ENCODE data around the gene OR2V1. TPM values are rescaled to one million over a fixed set of nuclear protein-coding genes. Genes with fewer than 3 reads are reported as not detected.
"Not testable (repeated sequence)": the region's sequence is repeated elsewhere in the genome, so short reads cannot be mapped to it uniquely, and the experiment has no call there.

Gene OR2V1
- total and polyA plus RNA-seq, 8 donors, result 0.06 TPM; not detected in 6

GRCh38 chr5:181099602-181100086, 31.3 kb downstream of the OR2V1 start:
- no peak for ATAC-seq
- H3K4me3 ChIP-seq, result no peak overlapping the region
- H3K27me3 ChIP-seq, result peaks cover 16 to 33% of the 10 kb centered on the region in 2 donors
- no peak for DNase-seq
- TF ChIP-seq, protein P1, sequence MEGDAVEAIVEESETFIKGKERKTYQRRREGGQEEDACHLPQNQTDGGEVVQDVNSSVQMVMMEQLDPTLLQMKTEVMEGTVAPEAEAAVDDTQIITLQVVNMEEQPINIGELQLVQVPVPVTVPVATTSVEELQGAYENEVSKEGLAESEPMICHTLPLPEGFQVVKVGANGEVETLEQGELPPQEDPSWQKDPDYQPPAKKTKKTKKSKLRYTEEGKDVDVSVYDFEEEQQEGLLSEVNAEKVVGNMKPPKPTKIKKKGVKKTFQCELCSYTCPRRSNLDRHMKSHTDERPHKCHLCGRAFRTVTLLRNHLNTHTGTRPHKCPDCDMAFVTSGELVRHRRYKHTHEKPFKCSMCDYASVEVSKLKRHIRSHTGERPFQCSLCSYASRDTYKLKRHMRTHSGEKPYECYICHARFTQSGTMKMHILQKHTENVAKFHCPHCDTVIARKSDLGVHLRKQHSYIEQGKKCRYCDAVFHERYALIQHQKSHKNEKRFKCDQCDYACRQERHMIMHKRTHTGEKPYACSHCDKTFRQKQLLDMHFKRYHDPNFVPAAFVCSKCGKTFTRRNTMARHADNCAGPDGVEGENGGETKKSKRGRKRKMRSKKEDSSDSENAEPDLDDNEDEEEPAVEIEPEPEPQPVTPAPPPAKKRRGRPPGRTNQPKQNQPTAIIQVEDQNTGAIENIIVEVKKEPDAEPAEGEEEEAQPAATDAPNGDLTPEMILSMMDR (IDR thresholded peaks at IDR 0.05), result no peak
- no peaks in the 10 kb centered on the region for H3K36me3 ChIP-seq
- no peak overlapping the region for H3K27ac ChIP-seq
- intact Hi-C loops (cut with DNase I), result no loop called here
- H3K9me3 ChIP-seq, result no peaks in the 10 kb centered on the region
- H3K4me1 ChIP-seq, result no peaks in the 10 kb centered on the region

DNA sequence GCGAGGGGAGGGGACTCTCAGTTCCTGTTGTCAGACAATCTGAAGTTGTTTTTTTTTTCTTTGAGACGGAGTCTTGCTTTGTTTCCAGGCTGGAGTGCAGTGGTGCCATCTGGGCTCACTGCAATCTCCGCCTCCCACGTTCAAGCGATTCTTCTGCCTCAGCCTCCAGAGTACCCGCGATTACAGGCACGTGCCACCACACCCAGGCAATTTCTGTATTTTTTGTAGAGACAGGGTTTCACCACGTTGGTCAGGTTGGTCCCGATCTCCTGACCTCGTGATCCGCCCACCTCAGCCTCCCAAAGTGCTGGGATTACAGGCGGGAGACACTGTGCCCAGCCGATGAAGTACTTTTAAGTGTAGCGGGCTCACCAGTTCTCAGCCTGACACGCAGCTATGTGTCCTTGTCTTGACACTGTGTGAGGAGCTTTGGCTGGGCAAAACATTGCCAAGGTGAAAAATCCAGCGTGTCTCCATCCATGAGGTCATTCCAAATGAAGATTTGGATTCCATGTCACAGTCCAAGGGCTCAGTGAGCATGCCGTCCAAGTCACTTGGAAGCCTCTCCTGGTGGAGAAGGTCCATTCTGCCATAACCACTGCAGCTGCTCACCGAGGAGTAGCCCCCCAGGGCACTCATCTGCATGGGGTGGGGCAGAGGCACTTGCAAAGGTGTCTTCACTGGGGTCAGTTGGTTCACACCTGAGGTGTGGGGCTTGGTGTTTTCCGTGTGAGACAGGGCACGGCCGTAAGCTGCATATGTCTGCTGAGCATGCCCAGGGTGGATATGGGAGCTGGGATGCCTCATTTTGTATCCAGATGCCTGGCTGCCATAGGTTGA, 32.0 kb downstream of the OR2V1 start:
- TF ChIP-seq, protein P1 (IDR thresholded peaks at IDR 0.05), result no peak

GRCh38 chr5:181097759-181098491, 33.0 kb downstream of the OR2V1 start:
- ATAC-seq, result peak; percentile 29
- H3K4me1 ChIP-seq; H3K4me3 ChIP-seq; H3K36me3 ChIP-seq; H3K9me3 ChIP-seq; intact Hi-C loops (cut with DNase I); H3K27ac ChIP-seq; DNase-seq: not testable (repeated sequence)
- peaks cover 16 to 27% of the 10 kb centered on the region in 2 donors for H3K27me3 ChIP-seq

More for the DNA sequence above, 32.0 kb downstream of the OR2V1 start:
- H3K36me3 ChIP-seq, result no peaks in the 10 kb centered on the region
- peaks cover 16 to 26% of the 10 kb centered on the region in 2 donors for H3K27me3 ChIP-seq
- ATAC-seq (no peak), DNase-seq (no peak)
- intact Hi-C loops (cut with DNase I), result no loop called here
- H3K27ac ChIP-seq, result no peak overlapping the region
- H3K4me3 ChIP-seq, result no peak overlapping the region
- H3K4me1 ChIP-seq, result no peaks in the 10 kb centered on the region
- no peaks in the 10 kb centered on the region for H3K9me3 ChIP-seq

DNA sequence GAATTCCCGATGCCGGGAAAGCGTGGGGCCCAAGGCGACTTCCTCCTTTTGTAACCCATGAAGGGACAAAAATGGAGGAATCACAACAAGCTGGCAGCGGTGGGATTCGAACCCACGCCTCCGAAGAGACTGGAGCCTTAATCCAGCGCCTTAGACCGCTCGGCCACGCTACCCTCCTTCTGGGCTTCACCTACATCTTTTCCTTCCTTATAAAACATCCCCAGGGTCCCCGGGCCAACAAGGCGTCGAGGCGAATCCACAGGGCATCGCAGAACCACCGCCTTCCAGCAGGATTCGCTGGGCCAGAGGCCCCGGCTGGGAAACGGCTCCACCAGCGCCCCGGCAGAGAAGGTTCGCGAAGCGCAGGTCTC, 33.6 kb downstream of the OR2V1 start:
- peak; percentile 13 for ATAC-seq
- H3K27ac ChIP-seq; DNase-seq; H3K9me3 ChIP-seq; H3K4me1 ChIP-seq; H3K4me3 ChIP-seq; H3K36me3 ChIP-seq; intact Hi-C loops (cut with DNase I): not testable (repeated sequence)
- peaks cover 19 to 32% of the 10 kb centered on the region in 2 donors for H3K27me3 ChIP-seq

- H3K36me3 ChIP-seq; H3K9me3 ChIP-seq; ATAC-seq; H3K27ac ChIP-seq; H3K4me1 ChIP-seq; intact Hi-C loops (cut with DNase I); H3K4me3 ChIP-seq; DNase-seq: not testable (repeated sequence)
- H3K27me3 ChIP-seq, result peaks cover 19 to 35% of the 10 kb centered on the region in 2 donors
Observed at GRCh38 chr5:181096721-181097382, 34.1 kb downstream of the OR2V1 start.

GRCh38 chr5:181095162-181095561, 35.8 kb downstream of the OR2V1 start:
- DNase-seq; H3K9me3 ChIP-seq; intact Hi-C loops (cut with DNase I); H3K27ac ChIP-seq; ATAC-seq; H3K36me3 ChIP-seq; H3K4me1 ChIP-seq; H3K4me3 ChIP-seq: not testable (repeated sequence)
- H3K27me3 ChIP-seq, result peaks cover 16 to 26% of the 10 kb centered on the region in 2 donors

GRCh38 chr5:181092428-181092827, 38.5 kb downstream of the OR2V1 start:
- H3K4me3 ChIP-seq, result no peak overlapping the region
- DNase-seq (no peak), ATAC-seq (no peak)
- no peaks in the 10 kb centered on the region for H3K36me3 ChIP-seq
- no peak overlapping the region for H3K27ac ChIP-seq
- intact Hi-C loops (cut with DNase I), result no loop called here
- TF ChIP-seq, protein P1 (IDR thresholded peaks at IDR 0.05), result no peak
- no peaks in the 10 kb centered on the region for H3K9me3 ChIP-seq
- no peaks in the 10 kb centered on the region for H3K4me1 ChIP-seq
- peaks cover 4 to 10% of the 10 kb centered on the region in 2 donors for H3K27me3 ChIP-seq
